T-helper 2 cell treated with Interferon-gamma antibody and Interleukin-4, amounts not matched to agents 100 ng/mL and 5 ng/mL, for 36 hours (primary cell): Measurements from ENCODE around the gene GIMAP4. TPM values are rescaled to one million over a fixed set of nuclear protein-coding genes. Genes with fewer than 3 reads are reported as not detected.

Source experiments
- total RNA-seq: library from RNA; stranded (reverse); gene quantifications from 2 replicates; pipeline ENCODE4 v1.2.3, GENCODE V29; 2022

Gene GIMAP4
- total RNA-seq, 1 donor from 2014 or later: 198 TPM

Other genes with a start within 250 kb of the GIMAP4 start
- gene LRRC61, start 244.0 kb upstream of the GIMAP4 start, total RNA-seq: 20.7 and 20.9 TPM in 2 replicates
- gene ACTR3C, start 243.8 kb upstream of the GIMAP4 start, total RNA-seq: 11.0 and 11.7 TPM in 2 replicates
- not detected in 2 replicates for gene RARRES2, start 225.8 kb upstream of the GIMAP4 start, total RNA-seq
- 58.2 and 59.1 TPM in 2 replicates for gene REPIN1, start 198.6 kb upstream of the GIMAP4 start, total RNA-seq
- gene ZNF775, start 188.1 kb upstream of the GIMAP4 start, total RNA-seq: 4.2 and 4.8 TPM in 2 replicates
- gene GIMAP8, start 116.8 kb upstream of the GIMAP4 start, total RNA-seq: 27.8 and 28.3 TPM in 2 replicates
- 188 and 191 TPM in 2 replicates for gene GIMAP7, start 52.5 kb upstream of the GIMAP4 start, total RNA-seq
- 115 and 119 TPM in 2 replicates for gene GIMAP6, start 65.0 kb downstream of the GIMAP4 start, total RNA-seq
- gene GIMAP2, start 118.3 kb downstream of the GIMAP4 start, total RNA-seq: 75.9 and 79.2 TPM in 2 replicates
- gene GIMAP1, start 149.2 kb downstream of the GIMAP4 start, total RNA-seq: 16.5 and 18.8 TPM in 2 replicates
- 77.7 and 90.8 TPM in 2 replicates for gene GIMAP5, start 170.0 kb downstream of the GIMAP4 start, total RNA-seq
- not detected in 2 replicates for gene TMEM176B, start 233.0 kb downstream of the GIMAP4 start, total RNA-seq
- gene TMEM176A, start 233.4 kb downstream of the GIMAP4 start, total RNA-seq: not detected in 2 replicates